ENCODE measurements around the gene BNIP3. TPM values are rescaled to one million over a fixed set of nuclear protein-coding genes. Genes with fewer than 3 reads are reported as not detected.

BNIP3 gene
- total RNA-seq, 1 donor from 2014 or later = 38.9 TPM

GRCh38 chr10:132018446-132018845 is 36.7 kb upstream of the BNIP3 start:
- H3K4me3 ChIP-seq = no peak overlapping the region
- no peaks in the 10 kb centered on the region for H3K9me3 ChIP-seq
- peaks cover 8% of the 10 kb centered on the region for H3K4me1 ChIP-seq
- intact Hi-C loops (cut with DNase I) = no loop called here
- TF ChIP-seq CTCF (IDR thresholded peaks at IDR 0.05) = no peak
- H3K27ac ChIP-seq = no peak overlapping the region
- H3K27me3 ChIP-seq (ENCODE audit: low read depth) = peaks cover 3% of the 10 kb centered on the region
- no peaks in the 10 kb centered on the region for H3K36me3 ChIP-seq
- no peak for ATAC-seq
- DNase-seq = no peak

GRCh38 chr10:132016514-132016913 is 34.8 kb upstream of the BNIP3 start:
- no peaks in the 10 kb centered on the region for H3K9me3 ChIP-seq
- H3K27me3 ChIP-seq (ENCODE audit: low read depth) = no peaks in the 10 kb centered on the region
- ATAC-seq (no peak), DNase-seq (no peak)
- H3K36me3 ChIP-seq = no peaks in the 10 kb centered on the region
- no peak overlapping the region for H3K27ac ChIP-seq
- H3K4me3 ChIP-seq = no peak overlapping the region
- intact Hi-C loops (cut with DNase I) = no loop called here
- no peaks in the 10 kb centered on the region for H3K4me1 ChIP-seq
- no peak for TF ChIP-seq CTCF (IDR thresholded peaks at IDR 0.05)

GRCh38 chr10:132011445-132011844 is 29.7 kb upstream of the BNIP3 start:
- intact Hi-C loops (cut with DNase I) = no loop called here

GRCh38 chr10:132011024-132011423 is 29.3 kb upstream of the BNIP3 start:
- H3K36me3 ChIP-seq = no peaks in the 10 kb centered on the region
- no peak overlapping the region for H3K4me3 ChIP-seq
- TF ChIP-seq CTCF (IDR thresholded peaks at IDR 0.05) = no peak
- no peak for DNase-seq
- H3K9me3 ChIP-seq = no peaks in the 10 kb centered on the region
- H3K27me3 ChIP-seq (ENCODE audit: low read depth) = no peaks in the 10 kb centered on the region
- ATAC-seq = no peak
- intact Hi-C loops (cut with DNase I) = no loop called here
- H3K27ac ChIP-seq = no peak overlapping the region
- H3K4me1 ChIP-seq = no peaks in the 10 kb centered on the region

More at GRCh38 chr10:132011445-132011844, 29.7 kb upstream of the BNIP3 start:
- no peaks in the 10 kb centered on the region for H3K9me3 ChIP-seq
- DNase-seq = no peak
- TF ChIP-seq CTCF (IDR thresholded peaks at IDR 0.05) = no peak
- no peaks in the 10 kb centered on the region for H3K27me3 ChIP-seq (ENCODE audit: low read depth)
- no peak for ATAC-seq
- H3K27ac ChIP-seq = no peak overlapping the region
- H3K4me1 ChIP-seq = no peaks in the 10 kb centered on the region
- H3K36me3 ChIP-seq = no peaks in the 10 kb centered on the region
- H3K4me3 ChIP-seq = no peak overlapping the region

GRCh38 chr10:132010483-132010882 is 28.8 kb upstream of the BNIP3 start:
- Histone ChIP-seq H3K36me3 (no peaks in the 10 kb centered on the region), H3K4me3 (no peak overlapping the region), H3K4me1 (no peaks in the 10 kb centered on the region), H3K9me3 (no peaks in the 10 kb centered on the region), H3K27ac (no peak overlapping the region), H3K27me3 (ENCODE audit: low read depth) (no peaks in the 10 kb centered on the region)
- intact Hi-C loops (cut with DNase I) = no loop called here
- DNase-seq (no peak), ATAC-seq (peak; percentile 46 to 68)
- no peak for TF ChIP-seq CTCF (IDR thresholded peaks at IDR 0.05)

- no peaks in the 10 kb centered on the region for H3K4me1 ChIP-seq
- TF ChIP-seq CTCF (IDR thresholded peaks at IDR 0.05) = no peak
- no peak for ATAC-seq
- no peak for DNase-seq
- H3K36me3 ChIP-seq = no peaks in the 10 kb centered on the region
- no peaks in the 10 kb centered on the region for H3K9me3 ChIP-seq
- no peak overlapping the region for H3K4me3 ChIP-seq
- H3K27me3 ChIP-seq (ENCODE audit: low read depth) = no peaks in the 10 kb centered on the region
- H3K27ac ChIP-seq = no peak overlapping the region
- intact Hi-C loops (cut with DNase I) = no loop called here
Observed at GRCh38 chr10:132009575-132009974, 27.9 kb upstream of the BNIP3 start.
